HG03565 (cell line): ENCODE measurements around the gene TENT5C.
A peak's percentile ranks its signal among the peaks of the same experiment; 100 is the strongest.

ENCODE experiments used
- ATAC-seq: cut with Tn5 transposase; IDR thresholded peaks from one replicate; pipeline ENCODE4 v1.9.1; 2021; ENCODE audit warnings: mild to moderate bottlenecking, moderate library complexity; ENCODE audit not compliant: unreplicated experiment

TENT5C gene

DNA sequence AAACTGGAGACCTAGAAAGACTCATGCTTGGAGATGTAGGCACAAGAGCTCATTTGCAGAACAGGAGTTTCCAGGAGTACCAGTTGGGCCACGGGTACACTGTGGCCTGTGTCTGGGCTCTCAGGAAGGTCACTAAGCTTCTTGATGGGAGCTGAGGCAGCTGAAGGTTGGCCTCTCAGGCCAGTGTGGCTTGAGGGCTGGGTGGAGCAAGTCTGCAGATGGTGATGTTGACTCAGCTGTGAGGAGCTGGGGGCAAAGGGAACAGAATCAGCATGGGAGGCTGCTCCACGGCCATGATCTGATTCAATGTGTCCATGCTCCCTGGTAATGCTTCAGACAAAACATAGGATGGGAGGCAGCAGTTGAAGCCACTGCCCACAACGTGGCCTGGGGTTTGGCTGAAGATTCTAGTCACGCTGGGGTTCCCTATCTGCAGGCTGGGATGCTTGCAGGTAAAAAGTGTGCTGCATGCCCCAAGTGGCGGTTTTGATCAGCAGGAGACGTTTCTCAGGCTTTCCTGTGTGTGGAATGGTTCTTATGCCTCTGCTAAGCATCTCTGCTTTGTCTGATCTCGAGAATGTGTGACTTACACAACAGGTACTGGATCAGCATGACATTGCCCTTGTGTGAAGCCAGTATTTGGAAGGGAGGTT is 15.4 kb upstream of the TENT5C start:
- ATAC-seq, result no peak

DNA sequence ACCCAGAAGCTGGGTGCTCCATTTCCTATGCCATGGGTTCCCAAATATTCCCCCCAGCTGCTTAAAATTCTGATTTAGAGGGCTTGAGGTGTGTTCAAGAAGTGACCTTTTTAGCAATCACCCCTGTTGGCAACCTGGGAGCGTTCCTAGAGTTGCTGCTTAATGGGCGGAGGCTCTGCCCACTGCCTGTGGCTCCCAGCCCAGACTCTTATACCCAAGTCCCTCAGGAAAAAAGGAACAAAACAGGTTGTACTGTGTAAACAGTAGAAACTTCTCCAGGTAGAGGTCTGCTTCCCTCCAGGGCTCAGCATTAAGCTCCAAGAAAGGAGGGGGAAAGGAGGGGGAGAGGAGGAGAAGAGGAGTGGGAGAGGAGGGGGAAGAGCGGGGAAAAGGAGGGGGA is 14.6 kb upstream of the TENT5C start:
- ATAC-seq, result no peak

DNA sequence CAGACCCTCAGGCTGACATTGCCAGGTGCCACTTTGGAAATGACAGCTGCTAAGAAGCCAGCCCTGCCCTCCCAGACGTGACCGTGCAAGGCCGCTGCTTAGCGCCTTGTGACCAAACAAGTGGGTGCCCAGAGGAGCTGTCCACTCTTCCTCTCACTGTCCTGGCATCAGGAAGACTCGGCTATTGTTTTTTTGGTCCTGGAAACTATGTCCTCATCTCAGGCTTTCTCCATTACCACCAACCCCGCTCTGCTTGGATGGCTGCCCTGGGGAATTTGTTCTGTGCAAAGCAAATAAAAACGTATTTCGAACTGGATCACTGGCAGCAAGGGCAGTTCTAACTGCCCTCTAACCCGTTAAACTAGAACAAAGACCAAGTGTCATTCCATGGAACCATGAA is 13.7 kb upstream of the TENT5C start:
- no peak for ATAC-seq

DNA sequence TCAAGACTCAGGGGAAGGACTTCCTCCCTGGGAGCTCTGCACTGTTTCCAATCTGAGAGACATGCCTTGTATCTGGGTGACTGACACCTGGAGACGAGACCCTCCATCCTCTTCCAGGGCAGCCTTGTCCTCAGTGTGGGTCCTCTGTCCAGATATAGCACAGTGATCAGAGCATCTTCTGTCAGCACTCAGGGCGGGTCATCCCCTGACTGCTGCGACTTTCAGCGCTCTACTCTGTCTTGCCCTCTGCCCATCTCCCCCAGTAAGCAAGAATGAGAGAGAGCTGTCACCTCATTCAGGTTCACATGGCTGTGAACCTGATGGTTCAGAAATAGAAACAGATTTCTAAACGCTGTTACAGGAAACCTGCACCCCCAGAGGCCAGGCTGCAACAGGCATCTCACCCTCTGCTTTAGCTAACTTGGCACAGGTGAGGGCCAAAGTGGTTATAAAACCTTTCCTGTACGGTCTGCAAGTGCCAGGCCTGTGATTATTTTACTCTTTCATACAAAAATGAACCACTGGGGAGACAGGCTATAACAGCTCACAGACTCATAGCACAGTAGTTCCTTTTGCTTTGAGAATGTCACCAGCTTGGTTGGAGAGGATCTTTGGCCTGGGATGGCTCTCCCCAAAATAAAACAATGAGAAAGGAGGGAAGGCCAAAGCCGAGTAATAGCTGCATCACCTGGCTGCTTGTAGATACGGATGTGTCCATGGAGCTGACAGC is 11.4 kb upstream of the TENT5C start:
- ATAC-seq, result no peak

DNA sequence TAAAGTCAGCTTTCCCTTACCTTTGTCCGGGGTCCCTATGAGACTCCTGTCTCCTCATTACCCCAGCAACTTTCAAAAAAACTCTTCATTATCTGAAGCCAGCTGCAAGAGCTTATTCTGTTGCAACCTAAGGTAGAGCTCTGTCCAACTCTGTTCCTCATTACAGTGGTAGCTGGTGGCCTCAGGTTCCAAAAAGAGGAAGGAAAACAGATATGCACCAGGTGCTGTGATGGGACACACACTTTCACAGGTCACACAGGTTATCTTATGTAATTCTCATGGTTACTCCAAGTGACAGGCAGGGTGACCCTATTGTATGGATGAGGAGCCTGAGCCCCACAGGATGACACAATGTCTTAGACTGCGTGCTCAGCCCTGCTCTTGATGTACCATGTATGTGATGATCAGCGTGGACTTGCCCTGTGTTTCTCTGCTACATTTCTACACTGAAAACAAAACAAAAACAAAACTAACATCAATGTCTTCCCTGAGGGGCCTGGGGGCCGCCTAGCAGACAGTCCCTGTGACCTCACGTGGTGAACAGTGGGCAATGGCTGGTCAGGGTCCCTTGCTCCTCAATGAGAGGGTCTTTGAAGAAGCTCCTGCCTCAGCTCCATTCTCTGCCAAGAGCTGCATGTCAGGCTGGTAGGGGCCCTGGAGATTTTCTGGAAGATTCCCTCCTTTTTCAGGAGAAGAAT is 9.7 kb upstream of the TENT5C start:
- no peak for ATAC-seq

DNA sequence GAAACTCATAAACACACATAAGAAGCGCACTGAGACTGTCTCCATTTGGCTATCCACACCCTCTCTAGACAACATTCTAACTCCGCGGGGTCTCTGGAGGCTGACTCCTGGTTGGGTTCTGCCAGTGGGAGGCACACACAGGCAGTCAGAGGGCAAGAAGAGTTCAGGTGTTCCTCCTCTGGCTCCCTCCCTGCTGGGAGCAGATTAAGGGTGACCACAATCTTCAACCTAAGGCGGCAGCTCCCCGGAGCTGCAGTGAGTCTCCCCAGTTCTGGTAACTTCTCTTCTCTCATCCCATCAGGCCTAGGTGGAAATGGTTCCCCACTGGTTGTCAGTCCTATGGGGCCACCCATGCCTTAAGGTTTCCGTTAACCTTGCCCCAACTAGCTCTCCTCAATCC is 7.4 kb upstream of the TENT5C start:
- no peak for ATAC-seq

DNA sequence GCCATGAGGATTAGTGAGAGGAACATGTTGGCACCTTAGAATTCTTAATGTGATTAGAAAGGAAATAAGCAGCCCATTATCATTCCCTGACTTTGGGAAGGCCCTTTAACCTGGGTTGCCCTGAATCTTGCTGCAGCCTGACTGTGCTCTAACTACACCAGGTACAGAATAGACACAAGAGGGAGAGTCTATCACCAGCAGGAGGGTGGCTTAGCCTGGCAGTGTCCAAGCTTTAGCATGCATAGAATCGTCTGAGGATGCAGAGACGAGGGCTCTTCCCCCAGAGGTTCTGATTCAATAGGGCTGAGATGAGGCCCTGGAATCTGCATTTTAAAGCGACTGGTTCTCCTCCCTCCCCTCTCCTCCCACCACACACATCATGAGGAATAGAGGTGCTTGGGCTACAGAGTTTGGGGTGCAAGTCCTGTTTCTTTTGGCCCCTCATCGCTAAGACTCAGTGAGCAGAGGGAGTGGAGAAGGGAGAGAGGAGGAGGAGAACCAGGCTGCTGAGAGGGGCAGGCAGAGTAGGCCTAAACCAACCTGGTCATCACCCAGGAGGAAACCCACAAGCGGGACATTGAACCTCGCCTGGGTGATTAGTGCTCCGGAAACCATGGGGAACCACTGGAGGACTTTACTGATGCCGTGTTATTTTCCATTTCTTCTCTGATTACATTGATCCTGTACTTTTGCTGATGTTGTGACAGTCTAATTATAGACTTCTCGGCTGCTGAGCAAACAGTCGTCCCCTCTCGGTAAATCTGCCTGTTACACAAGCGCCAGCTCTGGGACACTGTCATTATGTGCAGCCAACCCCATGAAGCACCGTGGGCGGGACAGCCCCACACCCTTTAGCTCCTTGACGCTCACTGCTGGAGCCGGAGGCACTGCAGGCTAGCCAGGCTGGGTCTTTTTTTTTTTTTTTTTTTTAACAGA is 6.3 kb upstream of the TENT5C start:
- ATAC-seq, result no peak

DNA sequence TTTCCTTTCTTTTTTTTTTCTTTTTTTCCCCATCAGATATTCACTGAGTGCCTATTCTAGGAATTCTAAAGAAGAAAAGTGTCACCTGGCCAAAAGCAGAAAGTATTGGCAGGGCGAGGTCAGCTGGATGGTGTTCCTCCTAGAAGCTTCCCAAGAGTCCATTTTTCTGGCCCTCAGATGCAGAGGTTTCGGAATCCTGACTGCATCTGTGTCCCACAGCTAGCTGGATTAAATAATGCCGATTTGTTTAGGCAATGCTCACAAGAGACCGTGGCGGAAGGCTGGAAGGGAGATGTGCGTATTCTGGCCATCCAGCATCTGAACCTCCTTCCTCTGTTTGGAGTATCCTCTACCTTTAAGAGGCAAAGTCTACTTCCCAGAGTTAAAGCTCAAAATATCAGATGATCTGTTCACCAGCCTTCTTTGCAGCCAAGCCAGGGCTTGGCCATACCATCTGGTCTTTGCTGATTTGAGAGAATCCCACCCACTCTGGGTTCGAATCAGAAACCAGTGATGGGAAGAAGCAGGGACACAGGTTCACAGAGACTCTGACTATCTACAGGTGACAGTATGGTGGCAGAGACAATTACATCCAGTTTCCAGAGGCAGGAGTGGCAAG is 5.4 kb upstream of the TENT5C start:
- ATAC-seq, result no peak

DNA sequence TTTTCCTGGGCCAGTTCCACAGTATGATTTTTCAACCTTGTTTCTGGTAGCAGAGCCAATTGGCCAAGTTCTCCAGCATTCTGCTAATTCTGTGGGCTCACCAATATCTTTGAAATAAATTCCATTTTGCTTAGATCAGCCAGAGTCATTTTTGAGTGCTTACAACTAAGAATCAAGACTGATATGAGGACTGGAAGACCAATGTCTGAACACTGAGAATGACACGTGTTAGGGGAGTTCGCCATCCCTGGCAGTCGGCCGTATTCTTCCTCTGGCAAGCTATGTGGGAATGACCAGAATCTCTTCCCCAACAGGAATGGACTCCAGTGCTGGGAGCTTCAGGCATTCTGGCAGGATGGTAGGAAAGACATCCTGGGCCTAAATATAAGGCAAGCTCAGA is 4.9 kb upstream of the TENT5C start:
- ATAC-seq, result no peak

DNA sequence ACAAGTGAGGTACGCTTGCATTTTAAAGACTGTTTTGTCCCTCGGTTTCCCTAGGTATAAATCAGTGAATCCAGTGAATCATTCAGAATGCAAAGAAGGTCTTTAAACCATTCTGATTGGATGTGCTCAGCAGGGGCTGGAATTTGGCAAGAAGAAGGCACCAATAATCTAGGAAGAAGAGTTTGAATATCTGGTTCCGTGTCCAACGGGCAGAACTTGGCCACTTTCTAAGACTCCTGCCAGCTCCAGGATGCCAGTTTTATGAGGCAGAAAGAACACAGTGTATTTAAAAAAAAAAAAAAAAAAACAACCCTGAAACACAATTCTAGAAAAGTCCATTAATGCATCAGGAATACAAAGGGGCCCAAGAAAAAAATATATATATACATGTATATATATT is 3.0 kb upstream of the TENT5C start:
- no peak for ATAC-seq

DNA sequence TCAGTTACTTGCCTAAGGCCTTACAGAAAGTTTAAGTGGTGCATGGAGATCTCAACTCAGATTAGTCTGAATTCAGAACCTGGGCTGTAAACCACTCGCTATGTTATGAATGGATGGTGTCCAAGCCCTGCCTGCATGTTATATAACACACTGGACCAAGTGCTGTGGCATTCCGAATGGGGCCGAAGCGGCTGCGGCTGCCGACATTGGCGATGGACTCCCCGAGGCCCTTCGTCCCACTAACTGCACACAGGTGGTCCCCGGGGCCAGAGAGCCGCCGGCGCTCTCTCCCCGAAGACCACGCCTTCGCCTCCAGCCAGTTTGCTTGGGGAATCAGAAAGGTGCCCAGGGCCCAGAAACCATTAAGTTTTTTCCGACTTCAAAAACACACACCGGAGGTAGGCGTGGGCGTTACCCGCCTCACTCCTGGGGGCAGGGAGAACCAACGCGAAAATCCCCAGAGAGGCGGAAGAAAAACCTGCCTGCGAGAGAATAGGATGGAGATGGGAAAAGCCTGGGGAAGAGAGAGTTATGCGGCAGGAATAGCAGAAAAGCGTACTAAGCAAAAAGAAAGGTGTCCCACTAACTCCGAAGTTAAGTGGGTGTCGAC is 579 bp upstream of the TENT5C start:
- ATAC-seq, result peak; percentile 9

DNA sequence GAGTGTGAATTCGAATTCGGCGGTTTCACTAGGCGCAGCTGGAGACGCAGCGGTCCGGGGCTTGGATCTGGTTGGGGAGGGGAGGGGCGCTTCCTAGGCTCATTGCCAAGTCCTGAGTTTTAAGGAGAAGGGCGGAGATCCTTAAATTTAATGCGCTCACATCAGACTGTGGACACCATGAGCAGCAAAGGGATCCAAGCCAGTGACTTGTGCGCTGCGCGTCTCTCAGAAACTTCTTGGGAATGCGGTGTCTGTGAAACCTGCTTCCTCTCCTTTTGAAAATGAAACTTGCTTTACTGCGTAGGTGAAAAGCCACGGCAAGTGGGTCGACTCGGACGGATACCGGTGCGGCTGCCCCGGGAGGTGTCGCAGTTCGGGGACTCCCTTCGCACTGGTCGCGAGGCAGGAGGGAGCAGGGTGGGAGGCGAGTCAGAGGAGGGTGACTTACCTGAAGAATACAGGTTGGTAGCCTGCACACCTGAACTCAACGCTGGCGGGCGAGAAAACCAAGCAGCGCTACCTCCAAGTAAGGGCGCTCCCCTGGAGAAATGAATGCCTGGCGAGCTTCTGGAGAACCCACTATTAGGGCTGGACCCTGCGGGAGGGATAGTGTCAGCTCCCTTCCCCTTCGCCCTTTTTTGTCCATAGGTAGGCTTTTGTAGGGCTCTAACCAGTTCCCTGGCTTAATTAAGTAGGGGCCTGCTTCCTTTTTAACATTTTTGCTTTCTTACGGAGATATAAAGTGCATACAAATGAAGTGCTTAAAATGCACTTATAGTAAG is 992 bp downstream of the TENT5C start:
- ATAC-seq, result no peak

DNA sequence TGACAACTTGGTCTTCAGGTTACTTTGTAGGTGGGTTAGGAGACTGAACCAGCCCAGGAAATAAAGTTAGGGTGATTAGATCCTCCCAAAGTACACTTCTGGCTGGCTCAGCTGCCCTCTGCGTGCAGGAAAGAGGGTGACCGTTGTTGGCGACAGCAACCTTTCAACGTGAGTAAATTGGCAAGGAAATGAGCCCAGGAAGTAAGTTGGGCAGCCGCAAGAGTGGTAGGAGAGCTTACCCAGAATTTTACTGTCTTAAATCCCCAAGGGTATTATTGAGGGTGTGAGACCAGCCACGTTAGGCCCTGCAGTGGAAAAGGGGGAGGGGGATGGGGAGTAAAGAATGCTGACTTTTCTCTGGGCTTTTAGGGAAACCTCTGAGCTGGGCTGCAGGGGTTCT is 1.6 kb downstream of the TENT5C start:
- no peak for ATAC-seq

DNA sequence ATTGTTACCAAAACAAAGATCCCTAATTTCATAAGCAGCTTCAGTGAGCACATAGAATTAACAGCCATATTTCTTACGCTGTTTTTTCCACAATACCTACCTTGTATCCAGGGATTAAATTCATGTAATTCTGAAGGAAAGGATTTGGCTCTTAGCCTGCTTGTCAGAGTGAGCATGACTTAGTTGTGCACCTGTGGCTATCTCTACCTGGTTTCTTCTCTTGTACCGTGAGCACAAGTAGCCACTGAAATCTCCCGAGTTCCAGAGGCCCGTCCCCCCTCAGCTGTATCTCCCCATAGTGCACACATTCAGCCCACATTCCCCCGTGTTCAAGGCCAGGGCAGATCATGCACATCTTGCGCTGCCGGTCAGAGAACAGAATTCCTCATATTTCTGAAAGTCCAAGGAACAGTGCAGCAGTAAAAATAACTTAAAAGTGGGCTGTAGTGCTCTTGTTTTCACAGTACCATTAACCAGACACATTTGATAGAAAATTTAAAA is 2.3 kb downstream of the TENT5C start:
- ATAC-seq, result no peak

DNA sequence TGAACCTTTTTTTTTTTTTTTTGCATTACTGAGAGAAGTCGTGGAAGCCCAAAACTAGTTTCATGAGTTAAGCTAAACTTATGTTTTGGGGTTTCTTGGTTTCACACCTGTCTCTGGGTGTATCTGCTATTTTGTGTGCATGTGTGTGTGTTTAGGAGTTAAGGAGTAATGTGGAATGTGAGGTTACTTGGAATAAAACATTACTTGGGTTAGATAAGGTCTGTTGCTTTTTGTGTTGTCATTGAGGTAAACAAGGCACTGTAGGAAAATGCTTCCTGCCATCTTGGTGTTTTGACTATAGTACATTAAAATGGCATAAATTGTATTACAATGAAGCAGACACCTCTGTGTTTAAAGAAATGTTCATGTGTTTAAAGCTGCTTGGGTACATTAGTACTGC is 2.9 kb downstream of the TENT5C start:
- ATAC-seq, result no peak

DNA sequence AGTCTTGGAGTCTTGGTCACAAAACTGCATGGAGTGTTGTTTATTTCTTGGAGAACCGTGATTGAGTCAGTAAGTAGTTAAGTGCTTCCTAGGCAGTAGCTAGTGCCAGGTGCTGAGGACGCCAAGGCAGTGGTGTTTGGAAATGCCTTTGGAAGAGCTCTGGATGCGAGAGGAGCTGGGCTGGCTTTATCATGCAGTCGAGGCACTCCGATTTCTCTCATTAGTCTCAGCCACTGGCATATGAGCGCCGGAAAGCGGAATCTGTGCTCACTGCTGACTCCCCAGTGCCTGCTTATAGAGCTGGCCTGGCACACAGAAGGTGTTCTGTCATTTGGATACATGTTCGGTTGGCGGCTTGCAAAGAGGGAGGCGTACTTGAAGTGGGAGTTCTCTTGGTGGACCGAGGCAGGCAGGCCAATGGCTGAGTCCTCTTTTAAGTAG is 3.6 kb downstream of the TENT5C start:
- ATAC-seq, result no peak

DNA sequence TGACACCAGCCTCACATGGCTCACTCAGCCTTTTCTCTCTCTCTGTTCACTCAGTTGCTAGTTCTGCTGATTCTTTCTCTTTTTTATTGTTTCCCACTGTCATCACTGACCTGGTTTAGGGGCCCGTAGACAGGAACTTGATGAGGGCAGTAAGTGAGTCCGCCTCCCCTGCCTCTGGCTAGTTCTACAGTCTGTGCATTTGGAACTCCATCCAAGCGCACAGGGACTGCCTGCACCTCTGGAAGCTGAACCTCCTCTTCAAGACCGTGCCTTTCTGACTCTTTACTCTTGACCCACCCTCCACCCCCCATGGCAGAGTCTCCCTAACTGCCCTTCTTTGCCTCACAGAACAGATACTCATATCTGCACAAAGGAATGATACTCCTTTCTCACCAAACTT is 4.2 kb downstream of the TENT5C start:
- ATAC-seq, result no peak

DNA sequence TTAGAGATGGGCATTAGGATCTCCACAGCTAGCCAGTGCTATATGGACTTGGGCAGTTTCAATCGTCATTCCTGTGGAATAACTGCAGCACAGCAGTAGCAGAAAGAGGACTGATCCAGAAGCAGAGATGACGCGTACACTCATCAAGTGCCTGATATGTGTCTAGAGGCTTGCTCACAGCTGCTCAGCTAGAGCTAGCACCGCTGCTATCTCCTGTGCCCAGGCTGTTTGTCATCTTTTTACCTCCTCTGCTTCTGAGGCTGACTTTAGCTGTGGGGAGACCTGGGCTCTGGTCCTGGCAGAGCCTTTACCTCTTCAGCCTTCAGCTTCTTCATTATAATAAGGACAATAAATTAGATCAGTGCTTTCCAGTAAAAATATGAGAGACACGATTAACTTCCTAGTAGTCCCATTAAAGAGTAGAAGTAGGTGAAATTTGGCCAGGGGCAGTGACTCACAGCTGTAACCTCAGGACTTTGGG is 5.3 kb downstream of the TENT5C start:
- no peak for ATAC-seq

DNA sequence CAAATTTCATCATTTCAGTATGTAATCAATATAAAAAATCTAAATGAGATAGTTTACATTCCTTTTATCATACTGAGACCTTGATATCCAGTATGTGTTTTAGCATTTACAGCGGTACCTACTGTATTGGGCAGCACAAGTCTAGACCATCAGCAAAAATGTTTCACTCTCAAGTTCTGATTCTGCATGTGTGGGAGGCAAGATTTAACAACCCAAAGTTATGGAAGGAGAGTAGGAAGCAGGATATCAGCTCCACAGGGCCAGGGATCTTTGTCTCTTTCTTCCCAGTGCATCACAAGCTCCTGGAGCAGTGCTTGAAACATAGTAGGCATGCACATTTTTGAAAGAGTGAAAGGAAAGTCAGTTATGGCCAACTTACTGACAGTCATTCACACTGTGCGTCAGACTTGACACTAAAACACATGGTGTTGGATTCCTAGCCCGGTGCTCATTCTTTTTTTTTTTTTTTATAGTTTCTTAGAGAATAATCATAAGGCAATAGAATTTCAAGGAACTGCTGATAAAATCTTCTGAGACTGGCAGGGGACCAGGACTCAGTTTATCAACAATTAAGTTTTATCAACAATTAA is 6.1 kb downstream of the TENT5C start:
- ATAC-seq, result no peak
